Thyroid gland (tissue), 4 donors: ENCODE results near the gene ASTL. TPM values are rescaled to one million over a fixed set of nuclear protein-coding genes. Genes with fewer than 3 reads are reported as not detected.

Experiments
- DNase-seq, 2 donors: peaks; one replicate each; pipeline ENCODE4 v3.0.0-alpha.2; 2019
- H3K27ac ChIP-seq, 3 donors: fragments of 200-600 bp; sonication (generic); 1 replicate in 2 of 3; 2 replicates in 1 of 3; pipeline ENCODE4 v1.5.1; 2016 to 2019; ENCODE audit warnings: mild to moderate bottlenecking in 1 of 3, moderate library complexity in 1 of 3
- H3K27me3 ChIP-seq: fragments of 200-600 bp; sonication (generic); one replicate; pipeline ENCODE4 v1.5.1; 2019
- H3K36me3 ChIP-seq, 2 donors: fragments of 200-600 bp; sonication (generic); one replicate each; pipeline ENCODE4 v1.5.1; 2016 to 2019
- H3K4me1 ChIP-seq, 2 donors: fragments of 200-600 bp; sonication (generic); one replicate each; pipeline ENCODE4 v1.5.1; 2017 to 2019
- H3K4me3 ChIP-seq, 3 donors: fragments of 200-600 bp; sonication (generic); replicated peaks in 1 of 3; 1 replicate in 2 of 3; 2 replicates in 1 of 3; pipeline ENCODE4 v1.5.1; 2016; ENCODE audit warnings: mild to moderate bottlenecking in 1 of 3
- H3K9me3 ChIP-seq: fragments of 200-600 bp; sonication (generic); one replicate; pipeline ENCODE4 v1.5.1; 2017
- POLR2A ChIP-seq, 2 donors: fragments of 450-650 bp; IDR thresholded peaks; one replicate each; pipeline ENCODE4 v1.6.1; 2017; ENCODE audit warnings: antibody characterized with exemption in 2 of 2, mild to moderate bottlenecking in 2 of 2, moderate library complexity in 1 of 2
- WGBS, 2 donors: methylation state at CpG; one replicate each; pipeline ENCODE4 v1.1.5; 2017; 5-methylcytosine and 5-hydroxymethylcytosine counted together
- intact Hi-C: fragments of 100-400 bp; cut with DNase I; formaldehyde crosslinking; loops from one replicate; pipeline ENCODE4 v1.15.1; 2023
- total RNA-seq, 4 donors: library from RNA; depleted of rRNA; stranded (reverse); fragments of >200 nt; gene quantifications; one replicate each; pipeline ENCODE4 v1.2.3, GENCODE V29; 2016
- TF ChIP-seq, protein P1 (sequence below), 6 experiments: fragments of 200-600 bp in 3 of 6; fragments of 450-650 bp in 3 of 6; sonication (generic) in 3 of 6; IDR thresholded peaks; one replicate each; pipeline ENCODE4 v1.5.1; 2016 to 2019; ENCODE audit warnings: antibody characterized with exemption in 6 of 6, mild to moderate bottlenecking in 2 of 6, inconsistent platforms in 1 of 6, moderate library complexity in 1 of 6

ASTL gene
- total RNA-seq, 4 donors from 2014 or later, result not detected

DNA sequence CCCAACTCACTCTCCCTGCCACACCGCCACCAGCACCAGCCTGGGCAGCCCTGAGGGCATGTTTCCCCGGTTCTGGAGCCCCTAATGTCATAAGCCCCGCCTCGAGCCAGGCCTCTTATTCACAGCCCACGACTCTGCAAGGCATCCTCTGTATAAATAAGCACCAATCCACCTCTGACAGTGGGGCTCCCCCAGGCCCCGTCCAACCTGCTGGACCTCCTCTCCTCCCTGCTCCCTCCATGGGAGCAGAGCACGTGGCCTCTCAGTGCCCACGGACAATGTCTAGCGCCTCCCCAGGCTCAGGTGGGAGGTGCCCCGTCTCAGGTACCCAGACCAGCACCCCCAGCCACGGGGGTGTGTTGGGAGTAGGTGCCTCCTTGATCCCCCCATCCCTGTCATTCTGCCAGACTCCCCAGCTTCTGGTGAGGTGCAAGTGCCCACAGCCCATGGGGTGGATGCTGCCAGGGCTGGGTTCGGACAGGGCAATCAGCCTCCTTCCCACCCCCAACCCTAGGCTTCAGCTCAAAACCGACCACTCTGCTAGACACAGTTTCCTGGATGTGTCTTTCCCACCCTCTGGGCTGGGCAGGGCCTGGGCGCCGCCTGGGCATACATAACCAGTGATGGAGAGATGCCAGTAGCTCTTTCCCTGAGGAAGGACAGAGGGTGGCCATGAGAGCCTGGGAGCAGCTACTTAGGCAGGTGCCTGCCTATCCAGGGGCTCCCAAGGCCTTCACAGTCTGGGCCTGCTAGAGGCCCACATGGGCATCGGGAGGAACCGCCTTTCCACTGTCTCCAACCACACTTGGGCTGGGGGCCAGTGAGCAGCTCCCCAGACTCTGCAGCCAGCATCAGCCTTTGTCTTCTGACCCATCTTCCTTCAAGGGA is 20.4 kb downstream of the ASTL start:
- H3K4me3 ChIP-seq, result no peak overlapping the region
- H3K9me3 ChIP-seq, result no peaks in the 10 kb centered on the region
- H3K27me3 ChIP-seq, result no peaks in the 10 kb centered on the region
- DNase-seq, result no peak
- peaks cover 5 to 11% of the 10 kb centered on the region in 2 donors for H3K4me1 ChIP-seq
- H3K27ac ChIP-seq, result no peak overlapping the region
- intact Hi-C loops, result loop anchor here (10.0 kb wide), 1 partner anchor 93 kb away; no protein-coding TSS in a partner anchor
- no peak for TF ChIP-seq POLR2A (IDR thresholded peaks at IDR 0.05)
- TF ChIP-seq, protein P1, sequence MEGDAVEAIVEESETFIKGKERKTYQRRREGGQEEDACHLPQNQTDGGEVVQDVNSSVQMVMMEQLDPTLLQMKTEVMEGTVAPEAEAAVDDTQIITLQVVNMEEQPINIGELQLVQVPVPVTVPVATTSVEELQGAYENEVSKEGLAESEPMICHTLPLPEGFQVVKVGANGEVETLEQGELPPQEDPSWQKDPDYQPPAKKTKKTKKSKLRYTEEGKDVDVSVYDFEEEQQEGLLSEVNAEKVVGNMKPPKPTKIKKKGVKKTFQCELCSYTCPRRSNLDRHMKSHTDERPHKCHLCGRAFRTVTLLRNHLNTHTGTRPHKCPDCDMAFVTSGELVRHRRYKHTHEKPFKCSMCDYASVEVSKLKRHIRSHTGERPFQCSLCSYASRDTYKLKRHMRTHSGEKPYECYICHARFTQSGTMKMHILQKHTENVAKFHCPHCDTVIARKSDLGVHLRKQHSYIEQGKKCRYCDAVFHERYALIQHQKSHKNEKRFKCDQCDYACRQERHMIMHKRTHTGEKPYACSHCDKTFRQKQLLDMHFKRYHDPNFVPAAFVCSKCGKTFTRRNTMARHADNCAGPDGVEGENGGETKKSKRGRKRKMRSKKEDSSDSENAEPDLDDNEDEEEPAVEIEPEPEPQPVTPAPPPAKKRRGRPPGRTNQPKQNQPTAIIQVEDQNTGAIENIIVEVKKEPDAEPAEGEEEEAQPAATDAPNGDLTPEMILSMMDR (IDR thresholded peaks at IDR 0.05), result no peak
- H3K36me3 ChIP-seq, result no peaks in the 10 kb centered on the region
- 37 to 47% methylated on average over 13 to 17 of the region's 17 CpGs for WGBS, 2 donors

- intact Hi-C loops, result loop anchor here (10.0 kb wide), 1 partner anchor 92 kb away; no protein-coding TSS in a partner anchor
- H3K27me3 ChIP-seq, result no peaks in the 10 kb centered on the region
- H3K27ac ChIP-seq, result no peak overlapping the region
- no peaks in the 10 kb centered on the region for H3K9me3 ChIP-seq
- DNase-seq, result peak; percentile 55
- peak overlapping the region in 2 of 3 donors; percentile 29 to 35 for H3K4me3 ChIP-seq
- no peaks in the 10 kb centered on the region for H3K36me3 ChIP-seq
- TF ChIP-seq, protein P1 (IDR thresholded peaks at IDR 0.05), result peak in 5 of 6 experiments; percentile 44 to 98 (median 92)
- TF ChIP-seq POLR2A (IDR thresholded peaks at IDR 0.05), result no peak
- 5 to 6% methylated on average over 11 to 13 of the region's 62 CpGs for WGBS, 2 donors
- H3K4me1 ChIP-seq, result peaks cover 5 to 11% of the 10 kb centered on the region in 2 donors
These were observed 21.3 kb downstream of the ASTL start for GRCh38 chr2:96116879-96117533.

GRCh38 chr2:96116424-96116878 is 21.9 kb downstream of the ASTL start, which contains the start of gene ADRA2B:
Gene ADRA2B, minus strand, starts transcription at chr2:96116571. Its CDS starts 422 bp downstream, at chr2:96116149.
- Histone ChIP-seq H3K36me3 (no peaks in the 10 kb centered on the region), H3K4me1 (peaks cover 5 to 11% of the 10 kb centered on the region in 2 donors), H3K27me3 (no peaks in the 10 kb centered on the region), H3K4me3 (peak within 1 kb of the TSS in 2 of 3 donors; percentile 29 to 35), H3K9me3 (no peaks in the 10 kb centered on the region), H3K27ac (no peak within 1 kb of the TSS)
- 0% methylated on average over 2 of the region's 64 CpGs; no CpG with 5 or more reads in 1 of the 2 donors for whole genome bisulfite sequencing, 2 donors
- intact Hi-C loops, result loop anchor here (10.0 kb wide), 1 partner anchor 92 kb away; no protein-coding TSS in a partner anchor
- peak; percentile 77 to 78 for DNase-seq
- TF ChIP-seq, protein P1 (IDR thresholded peaks at IDR 0.05), result no peak
- TF ChIP-seq POLR2A (IDR thresholded peaks at IDR 0.05), result no peak

DNA sequence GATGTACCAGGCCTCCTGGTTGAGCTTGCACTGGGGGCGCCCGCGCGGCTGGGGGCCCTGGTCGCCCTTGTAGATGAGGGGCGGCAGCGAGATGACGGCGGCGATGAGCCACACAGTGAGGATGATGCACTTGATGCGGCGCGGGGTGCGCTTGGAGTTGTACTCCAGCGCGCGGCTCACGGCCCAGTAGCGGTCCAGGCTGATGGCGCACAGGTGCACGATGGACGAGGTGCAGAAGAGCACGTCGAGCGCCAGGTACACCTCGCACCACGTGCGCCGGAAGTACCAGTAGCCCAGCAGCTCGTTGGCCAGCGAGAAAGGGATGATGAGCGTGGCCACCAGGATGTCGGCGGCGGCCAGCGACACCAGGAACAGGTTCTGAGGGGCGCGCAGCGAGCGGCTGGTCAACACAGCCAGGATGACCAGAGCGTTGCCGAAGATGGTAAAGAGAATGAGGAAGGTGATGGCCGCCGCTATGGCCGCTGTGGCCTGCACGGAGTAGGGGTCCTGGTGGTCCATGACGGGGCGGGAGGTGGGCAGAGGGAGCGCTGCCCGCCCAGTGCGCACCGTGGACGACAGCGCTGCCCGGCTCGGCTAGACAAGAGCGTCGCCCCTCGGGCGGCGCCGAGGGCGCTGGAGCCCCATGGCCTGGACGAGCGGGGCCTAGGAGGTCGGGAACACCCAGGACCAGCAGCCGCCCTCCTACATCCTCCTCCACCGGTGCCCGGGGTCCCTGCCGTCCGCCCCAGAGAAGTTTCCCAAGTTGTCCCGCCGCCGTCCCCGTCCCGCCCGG is 22.5 kb downstream of the ASTL start:
- 59 to 63% methylated on average over 55 to 63 of the region's 77 CpGs for WGBS, 2 donors

More for the DNA sequence above, 22.5 kb downstream of the ASTL start:
- no peaks in the 10 kb centered on the region for H3K27me3 ChIP-seq
- DNase-seq, result no peak
- H3K27ac ChIP-seq, result no peak overlapping the region
- intact Hi-C loops, result loop anchor here (10.0 kb wide), 1 partner anchor 91 kb away; no protein-coding TSS in a partner anchor
- no peaks in the 10 kb centered on the region for H3K9me3 ChIP-seq
- TF ChIP-seq, protein P1 (IDR thresholded peaks at IDR 0.05), result no peak
- TF ChIP-seq POLR2A (IDR thresholded peaks at IDR 0.05), result no peak
- H3K4me1 ChIP-seq, result peaks cover 5 to 11% of the 10 kb centered on the region in 2 donors
- peak overlapping the region in 2 of 3 donors; percentile 29 to 35 for H3K4me3 ChIP-seq
- H3K36me3 ChIP-seq, result no peaks in the 10 kb centered on the region
